Astrocyte (in vitro differentiated cells and primary cell): ENCODE data around the gene ANK3. TPM values are rescaled to one million over a fixed set of nuclear protein-coding genes. Genes with fewer than 3 reads are reported as not detected.

ENCODE experiments used
- DNase-seq: peaks from one replicate; pipeline ENCODE4 v3.0.0-alpha.2; 2010; ENCODE audit warnings: low read depth
- FAIRE-seq: peaks from 2 replicates; lab custom pipeline; 2011; peaks lifted over from hg19 to GRCh38; lab: Jason Lieb, UNC
- H2AFZ ChIP-seq: 2 replicates; pipeline ENCODE4 v1.6.0; 2012; ENCODE audit warnings: low read depth, low read length, inconsistent platforms
- H3K27ac ChIP-seq: 2 replicates; pipeline ENCODE4 v1.5.1; 2011; ENCODE audit warnings: low read depth, low read length, inconsistent platforms
- H3K27me3 ChIP-seq: 2 replicates; pipeline ENCODE4 v1.6.0; 2011; ENCODE audit warnings: low read length, inconsistent platforms; ENCODE audit not compliant: insufficient read depth
- H3K36me3 ChIP-seq: 2 replicates; pipeline ENCODE4 v1.5.1; 2011; ENCODE audit warnings: low read length, inconsistent platforms; ENCODE audit not compliant: insufficient read depth
- H3K4me1 ChIP-seq: 2 replicates; pipeline ENCODE4 v1.5.1; 2011; ENCODE audit warnings: low read length, inconsistent platforms; ENCODE audit not compliant: insufficient read depth
- H3K4me2 ChIP-seq: 2 replicates; pipeline ENCODE4 v1.6.0; 2012; ENCODE audit warnings: low read length, inconsistent platforms
- H3K4me3 ChIP-seq: 2 replicates; pipeline ENCODE4 v1.5.1; 2011; ENCODE audit warnings: low read depth, mild to moderate bottlenecking, low read length, inconsistent platforms; ENCODE audit not compliant: insufficient read depth
- H3K79me2 ChIP-seq: 2 replicates; pipeline ENCODE4 v1.6.0; 2012; ENCODE audit warnings: mild to moderate bottlenecking, low read length, inconsistent platforms; ENCODE audit not compliant: insufficient read depth
- H3K9ac ChIP-seq: 2 replicates; pipeline ENCODE4 v1.6.0; 2012; ENCODE audit warnings: mild to moderate bottlenecking, low read length, inconsistent platforms
- H3K9me3 ChIP-seq: 2 replicates; pipeline ENCODE4 v1.5.1; 2012; ENCODE audit warnings: low read depth, mild to moderate bottlenecking, low read length, inconsistent platforms; ENCODE audit not compliant: insufficient read depth
- H4K20me1 ChIP-seq: 2 replicates; pipeline ENCODE4 v1.6.0; 2012; ENCODE audit warnings: low read length, inconsistent platforms; ENCODE audit not compliant: insufficient read depth
- H3K27ac Mint-ChIP-seq: one replicate; pipeline ENCODE4 v1.8.0; 2021; ENCODE audit warnings: mild to moderate bottlenecking, mixed read lengths; ENCODE audit not compliant: unreplicated experiment
- H3K27me3 Mint-ChIP-seq: one replicate; pipeline ENCODE4 v1.8.0; 2021; ENCODE audit warnings: low read depth, mixed read lengths; ENCODE audit not compliant: unreplicated experiment
- H3K36me3 Mint-ChIP-seq: one replicate; pipeline ENCODE4 v1.8.0; 2021; ENCODE audit warnings: low read depth, mixed read lengths; ENCODE audit not compliant: unreplicated experiment
- H3K4me1 Mint-ChIP-seq: one replicate; pipeline ENCODE4 v1.8.0; 2021; ENCODE audit warnings: low read depth, mixed read lengths; ENCODE audit not compliant: unreplicated experiment
- H3K4me3 Mint-ChIP-seq: one replicate; pipeline ENCODE4 v1.8.0; 2021; ENCODE audit warnings: mild to moderate bottlenecking, moderate library complexity, mixed read lengths; ENCODE audit not compliant: unreplicated experiment
- H3K9me3 Mint-ChIP-seq: one replicate; pipeline ENCODE4 v1.8.0; 2021; ENCODE audit warnings: mild to moderate bottlenecking, mixed read lengths; ENCODE audit not compliant: unreplicated experiment
- EZH2 ChIP-seq: IDR thresholded peaks from 2 replicates; pipeline ENCODE4 v1.6.1; 2012; ENCODE audit warnings: mild to moderate bottlenecking, low read length, inconsistent platforms; ENCODE audit not compliant: insufficient read depth
- total RNA-seq: library from RNA; stranded (reverse); gene quantifications from 2 replicates; pipeline ENCODE4 v1.2.1, GENCODE V29; 2021
- TF ChIP-seq, protein P1 (sequence below): IDR thresholded peaks from 2 replicates; pipeline ENCODE4 v1.5.1; 2011; ENCODE audit warnings: low read depth, mild to moderate bottlenecking, inconsistent platforms, low read length, moderate library complexity; ENCODE audit not compliant: insufficient read depth

ANK3 gene
- total RNA-seq, 1 donor from 2014 or later: 21.1 TPM

DNA sequence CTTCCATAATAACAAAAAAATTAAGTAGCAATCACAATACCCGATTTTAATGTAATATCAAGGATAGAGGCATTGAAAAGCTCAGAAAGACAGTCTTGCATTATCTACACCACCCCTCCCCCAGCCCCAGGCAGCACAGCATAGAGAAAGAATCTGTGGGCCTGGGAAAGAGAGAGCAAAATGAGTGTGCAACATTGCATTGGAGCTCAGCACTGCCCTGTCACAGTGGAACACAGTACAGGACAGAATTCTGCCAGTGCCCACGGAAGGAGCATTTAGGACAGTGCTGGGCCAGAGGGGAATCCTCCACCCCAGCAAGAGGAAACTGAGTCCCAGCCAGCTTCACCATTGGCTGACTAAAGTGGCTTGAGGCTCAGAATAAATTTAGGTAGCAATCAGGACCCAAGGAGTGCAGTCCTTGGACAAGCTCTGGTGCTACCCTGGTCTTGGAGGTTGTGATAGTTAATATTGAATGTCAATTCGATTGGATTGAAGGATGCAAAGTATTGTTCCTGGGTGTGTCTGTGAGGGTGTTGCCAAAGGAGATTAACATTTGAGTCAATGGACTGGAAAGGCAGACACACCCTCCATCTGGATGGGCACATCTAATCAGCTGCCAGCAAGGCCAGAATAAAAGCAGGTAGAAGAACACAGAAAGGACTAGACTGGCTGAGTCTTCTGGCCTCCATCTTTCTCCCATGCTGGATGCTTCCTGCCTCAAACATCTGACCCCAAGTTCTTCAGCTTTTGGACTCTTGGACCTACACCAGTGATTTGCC is 234.4 kb downstream of the ANK3 start:
- Histone ChIP-seq H3K4me1 (no peaks in the 10 kb centered on the region), H3K4me2 (no peak overlapping the region), H3K9ac (no peak overlapping the region), H2AFZ (no peak overlapping the region), H3K4me3 (no peak overlapping the region), H3K27me3 (no peaks in the 10 kb centered on the region), H3K27ac (no peak overlapping the region), H3K9me3 (no peaks in the 10 kb centered on the region), H4K20me1 (no peaks in the 10 kb centered on the region), H3K79me2 (no peaks in the 10 kb centered on the region), H3K36me3 (no peaks in the 10 kb centered on the region)
- peaks cover 3% of the 10 kb centered on the region for H3K36me3 Mint-ChIP-seq
- no peaks in the 10 kb centered on the region for H3K27me3 Mint-ChIP-seq
- no peaks in the 10 kb centered on the region for H3K4me1 Mint-ChIP-seq
- DNase-seq (no peak), FAIRE-seq (no peak)
- peaks cover 3% of the 10 kb centered on the region for H3K9me3 Mint-ChIP-seq
- no peak overlapping the region for H3K4me3 Mint-ChIP-seq
- no peak overlapping the region for H3K27ac Mint-ChIP-seq
- TF ChIP-seq, protein P1, sequence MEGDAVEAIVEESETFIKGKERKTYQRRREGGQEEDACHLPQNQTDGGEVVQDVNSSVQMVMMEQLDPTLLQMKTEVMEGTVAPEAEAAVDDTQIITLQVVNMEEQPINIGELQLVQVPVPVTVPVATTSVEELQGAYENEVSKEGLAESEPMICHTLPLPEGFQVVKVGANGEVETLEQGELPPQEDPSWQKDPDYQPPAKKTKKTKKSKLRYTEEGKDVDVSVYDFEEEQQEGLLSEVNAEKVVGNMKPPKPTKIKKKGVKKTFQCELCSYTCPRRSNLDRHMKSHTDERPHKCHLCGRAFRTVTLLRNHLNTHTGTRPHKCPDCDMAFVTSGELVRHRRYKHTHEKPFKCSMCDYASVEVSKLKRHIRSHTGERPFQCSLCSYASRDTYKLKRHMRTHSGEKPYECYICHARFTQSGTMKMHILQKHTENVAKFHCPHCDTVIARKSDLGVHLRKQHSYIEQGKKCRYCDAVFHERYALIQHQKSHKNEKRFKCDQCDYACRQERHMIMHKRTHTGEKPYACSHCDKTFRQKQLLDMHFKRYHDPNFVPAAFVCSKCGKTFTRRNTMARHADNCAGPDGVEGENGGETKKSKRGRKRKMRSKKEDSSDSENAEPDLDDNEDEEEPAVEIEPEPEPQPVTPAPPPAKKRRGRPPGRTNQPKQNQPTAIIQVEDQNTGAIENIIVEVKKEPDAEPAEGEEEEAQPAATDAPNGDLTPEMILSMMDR: no peak
- TF ChIP-seq EZH2: no peak

- no peak for TF ChIP-seq EZH2
- TF ChIP-seq, protein P1: no peak
- Histone ChIP-seq H3K9ac (no peak overlapping the region), H2AFZ (no peak overlapping the region), H4K20me1 (no peaks in the 10 kb centered on the region), H3K27ac (no peak overlapping the region), H3K4me2 (no peak overlapping the region), H3K79me2 (no peaks in the 10 kb centered on the region), H3K4me3 (no peak overlapping the region), H3K36me3 (no peaks in the 10 kb centered on the region), H3K4me1 (peaks cover 12% of the 10 kb centered on the region), H3K9me3 (no peaks in the 10 kb centered on the region), H3K27me3 (no peaks in the 10 kb centered on the region)
- Mint-ChIP-seq H3K27ac (no peak overlapping the region), H3K9me3 (peaks cover 3% of the 10 kb centered on the region), H3K36me3 (peaks cover 3% of the 10 kb centered on the region), H3K4me3 (no peak overlapping the region), H3K4me1 (peaks cover 5% of the 10 kb centered on the region), H3K27me3 (no peaks in the 10 kb centered on the region)
- DNase-seq (no peak), FAIRE-seq (no peak)
Measured at GRCh38 chr10:60149003-60149402, 240.7 kb downstream of the ANK3 start.

- peaks cover 12% of the 10 kb centered on the region for H3K4me1 ChIP-seq
- H3K36me3 ChIP-seq: no peaks in the 10 kb centered on the region
- H3K4me3 ChIP-seq: no peak overlapping the region
- H3K9me3 Mint-ChIP-seq: peaks cover 3% of the 10 kb centered on the region
- no peak overlapping the region for H3K4me3 Mint-ChIP-seq
- H3K36me3 Mint-ChIP-seq: peaks cover 3% of the 10 kb centered on the region
- DNase-seq (peak; percentile 82), FAIRE-seq (peak; percentile 9)
- peak overlapping the region; percentile 20 for H3K4me2 ChIP-seq
- TF ChIP-seq, protein P1: no peak
- TF ChIP-seq EZH2: no peak
- H3K27ac ChIP-seq: no peak overlapping the region
- no peaks in the 10 kb centered on the region for H3K9me3 ChIP-seq
- no peaks in the 10 kb centered on the region for H3K27me3 Mint-ChIP-seq
- no peak overlapping the region for H3K9ac ChIP-seq
- H4K20me1 ChIP-seq: no peaks in the 10 kb centered on the region
- H3K4me1 Mint-ChIP-seq: peaks cover 5% of the 10 kb centered on the region
- no peaks in the 10 kb centered on the region for H3K27me3 ChIP-seq
- no peak overlapping the region for H2AFZ ChIP-seq
- H3K27ac Mint-ChIP-seq: no peak overlapping the region
- H3K79me2 ChIP-seq: no peaks in the 10 kb centered on the region
Measured at GRCh38 chr10:60148266-60148840, 241.3 kb downstream of the ANK3 start.
